ENCODE measurements around the gene PRDX5. TPM values are rescaled to one million over a fixed set of nuclear protein-coding genes. Genes with fewer than 3 reads are reported as not detected.

Gene PRDX5
- total and polyA plus RNA-seq, 9 of the 15 experiments (the other 6 are each of a cell fraction or from before 2014, with no cell fraction given), result 40.8 to 327 (median 204) TPM

DNA sequence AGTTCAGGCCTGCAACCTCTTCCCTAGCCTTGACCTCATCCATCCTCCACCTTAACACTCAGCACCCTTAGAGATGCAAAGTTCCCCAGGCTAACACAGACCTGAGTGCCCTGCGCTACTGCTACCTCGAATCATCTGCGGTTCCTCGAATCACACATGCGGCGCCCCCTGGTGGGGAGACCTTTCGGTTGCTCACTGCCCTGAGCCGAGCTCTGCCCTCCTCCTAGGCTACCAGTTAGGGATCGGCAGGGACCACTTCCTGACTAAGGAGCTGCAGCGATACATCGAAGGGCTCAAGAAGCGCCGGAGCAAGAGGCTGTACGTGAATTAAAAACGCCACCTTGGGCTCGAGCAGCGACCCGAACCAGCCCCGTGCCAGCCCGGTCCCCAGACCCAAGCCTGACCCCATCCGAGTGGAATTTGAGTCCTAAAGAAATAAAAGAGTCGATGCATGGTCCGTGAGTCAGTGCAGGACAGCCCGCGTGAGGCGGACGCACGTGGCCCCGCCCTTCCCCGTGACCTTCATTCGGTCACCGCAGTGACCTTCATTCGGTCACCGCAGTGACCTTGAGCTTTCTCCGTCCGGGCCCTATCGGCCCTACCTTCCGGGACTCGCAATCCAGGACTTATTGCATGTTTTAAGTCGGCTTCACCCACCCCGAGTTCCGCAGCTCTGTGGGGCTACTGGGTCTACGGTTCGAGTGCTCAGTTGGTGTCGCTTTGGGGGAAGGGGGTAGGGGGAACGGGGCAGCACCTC is 13.4 kb upstream of the PRDX5 start (continued):
- TF ChIP-seq, protein P1, sequence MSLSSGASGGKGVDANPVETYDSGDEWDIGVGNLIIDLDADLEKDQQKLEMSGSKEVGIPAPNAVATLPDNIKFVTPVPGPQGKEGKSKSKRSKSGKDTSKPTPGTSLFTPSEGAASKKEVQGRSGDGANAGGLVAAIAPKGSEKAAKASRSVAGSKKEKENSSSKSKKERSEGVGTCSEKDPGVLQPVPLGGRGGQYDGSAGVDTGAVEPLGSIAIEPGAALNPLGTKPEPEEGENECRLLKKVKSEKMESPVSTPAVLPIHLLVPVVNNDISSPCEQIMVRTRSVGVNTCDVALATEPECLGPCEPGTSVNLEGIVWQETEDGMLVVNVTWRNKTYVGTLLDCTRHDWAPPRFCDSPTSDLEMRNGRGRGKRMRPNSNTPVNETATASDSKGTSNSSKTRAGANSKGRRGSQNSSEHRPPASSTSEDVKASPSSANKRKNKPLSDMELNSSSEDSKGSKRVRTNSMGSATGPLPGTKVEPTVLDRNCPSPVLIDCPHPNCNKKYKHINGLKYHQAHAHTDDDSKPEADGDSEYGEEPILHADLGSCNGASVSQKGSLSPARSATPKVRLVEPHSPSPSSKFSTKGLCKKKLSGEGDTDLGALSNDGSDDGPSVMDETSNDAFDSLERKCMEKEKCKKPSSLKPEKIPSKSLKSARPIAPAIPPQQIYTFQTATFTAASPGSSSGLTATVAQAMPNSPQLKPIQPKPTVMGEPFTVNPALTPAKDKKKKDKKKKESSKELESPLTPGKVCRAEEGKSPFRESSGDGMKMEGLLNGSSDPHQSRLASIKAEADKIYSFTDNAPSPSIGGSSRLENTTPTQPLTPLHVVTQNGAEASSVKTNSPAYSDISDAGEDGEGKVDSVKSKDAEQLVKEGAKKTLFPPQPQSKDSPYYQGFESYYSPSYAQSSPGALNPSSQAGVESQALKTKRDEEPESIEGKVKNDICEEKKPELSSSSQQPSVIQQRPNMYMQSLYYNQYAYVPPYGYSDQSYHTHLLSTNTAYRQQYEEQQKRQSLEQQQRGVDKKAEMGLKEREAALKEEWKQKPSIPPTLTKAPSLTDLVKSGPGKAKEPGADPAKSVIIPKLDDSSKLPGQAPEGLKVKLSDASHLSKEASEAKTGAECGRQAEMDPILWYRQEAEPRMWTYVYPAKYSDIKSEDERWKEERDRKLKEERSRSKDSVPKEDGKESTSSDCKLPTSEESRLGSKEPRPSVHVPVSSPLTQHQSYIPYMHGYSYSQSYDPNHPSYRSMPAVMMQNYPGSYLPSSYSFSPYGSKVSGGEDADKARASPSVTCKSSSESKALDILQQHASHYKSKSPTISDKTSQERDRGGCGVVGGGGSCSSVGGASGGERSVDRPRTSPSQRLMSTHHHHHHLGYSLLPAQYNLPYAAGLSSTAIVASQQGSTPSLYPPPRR (CRISPR knock-in tag; IDR thresholded peaks at IDR 0.05; ENCODE audit: borderline replicate concordance), result 0 out of 2 replicates have a peak, but pooled peaks have one; percentile 7
- TF ChIP-seq HDAC2 (IDR thresholded peaks at IDR 0.05), result peak; percentile 72
- no peak for TF ChIP-seq WHSC1 (IDR thresholded peaks at IDR 0.05; ENCODE audit: low read length)
- TF ChIP-seq ZNF24 (IDR thresholded peaks at IDR 0.05), result peak; percentile 28; the same call in 1 of the 2 replicates
- TF ChIP-seq SIX5 (IDR thresholded peaks at IDR 0.05; ENCODE audit: borderline replicate concordance in 1 of 2, insufficient read depth in 1 of 2, low read depth in 1 of 2, low read length in 2 of 2), result no peak
- TF ChIP-seq RBM39 (optimal IDR thresholded peaks at IDR 0.05; ENCODE audit: low read depth, low read length), result peak; percentile 71
- no peak for TF ChIP-seq TSC22D4 (tag; IDR thresholded peaks at IDR 0.05)
- TF ChIP-seq SOX6 (IDR thresholded peaks at IDR 0.05), result no peak; the same call in 1 of the 2 replicates
- TF ChIP-seq SMARCA4 (IDR thresholded peaks at IDR 0.05), result peak; percentile 55; the same call in 1 of the 2 replicates
- no peak for TF ChIP-seq ZNF175 (CRISPR knock-in tag; IDR thresholded peaks at IDR 0.05; ENCODE audit: low read depth)
